HepG2 (cell line): ENCODE measurements around the gene UBXN2A. TPM values are rescaled to one million over a fixed set of nuclear protein-coding genes. Genes with fewer than 3 reads are reported as not detected.

Experiments
- FOXJ3 ChIP-seq: sonication (generic); formaldehyde crosslinking; IDR thresholded peaks from 2 replicates; pipeline ENCODE4 v1.4.0; 2020; ENCODE audit warnings: missing genetic modification reagents, mild to moderate bottlenecking, borderline replicate concordance
- NRL ChIP-seq: sonication (generic); formaldehyde crosslinking; IDR thresholded peaks from 2 replicates; pipeline ENCODE4 v1.5.0; 2020; ENCODE audit warnings: missing genetic modification reagents, mild to moderate bottlenecking, moderate library complexity, borderline replicate concordance
- PLSCR1 ChIP-seq: sonication (generic); formaldehyde crosslinking; IDR thresholded peaks from 2 replicates; pipeline ENCODE4 v1.5.0; 2020; ENCODE audit warnings: missing genetic modification reagents, mild to moderate bottlenecking, borderline replicate concordance
- ZNF101 ChIP-seq: sonication (generic); formaldehyde crosslinking; IDR thresholded peaks from 2 replicates; pipeline ENCODE4 v1.4.0; 2020; ENCODE audit warnings: mild to moderate bottlenecking, low read depth, missing genetic modification reagents, borderline replicate concordance
- ZNF264 ChIP-seq: sonication (generic); formaldehyde crosslinking; IDR thresholded peaks from 2 replicates; pipeline ENCODE4 v1.4.0; 2020; ENCODE audit warnings: missing genetic modification reagents
- ZNF605 ChIP-seq: sonication (generic); formaldehyde crosslinking; IDR thresholded peaks from 2 replicates; pipeline ENCODE4 v1.8.0; 2022; ENCODE audit warnings: mild to moderate bottlenecking, missing genetic modification reagents
- ZNF703 ChIP-seq: sonication (generic); formaldehyde crosslinking; IDR thresholded peaks from 2 replicates; pipeline ENCODE4 v1.5.1; 2020; ENCODE audit warnings: missing genetic modification reagents, mild to moderate bottlenecking, moderate library complexity, borderline replicate concordance
- ZNF782 ChIP-seq: sonication (generic); formaldehyde crosslinking; IDR thresholded peaks from 2 replicates; pipeline ENCODE4 v1.4.0; 2020; ENCODE audit warnings: missing genetic modification reagents, mild to moderate bottlenecking, borderline replicate concordance
- polyA plus RNA-seq, 8 experiments: library from polyadenylated mRNA; depleted of rRNA in 3 of 8; stranded (reverse) in 7 of 8; unstranded in 1 of 8; fragments of >200 nt; fragmentation: Illumina TruSeq in 4 of 8; extraction: Trizol in 4 of 8; gene quantifications; 2 replicates each; pipeline versions ENCODE4 v1.2.1 to v1.2.3, GENCODE V29; 2011 to 2016; ENCODE audit warnings: low read depth in 4 of 8, missing spikeins in 1 of 8, mixed read lengths in 1 of 8; ENCODE audit not compliant: insufficient read depth in 1 of 8
- total RNA-seq, 5 experiments: library from RNA; depleted of rRNA; stranded (reverse); fragments of >200 nt; fragmentation: Illumina TruSeq; extraction: Trizol; gene quantifications; 2 replicates each; pipeline ENCODE4 v1.2.3, GENCODE V29; 2016; ENCODE audit warnings: low read depth in 1 of 5
- TF ChIP-seq, protein P1 (sequence below): sonication (generic); formaldehyde crosslinking; IDR thresholded peaks from 2 replicates; pipeline ENCODE4 v1.4.0; 2020; ENCODE audit warnings: missing genetic modification reagents, mild to moderate bottlenecking, borderline replicate concordance

The UBXN2A gene
- total and polyA plus RNA-seq, 2 of the 13 experiments (the other 11 are each of a cell fraction or from before 2014, with no cell fraction given): 8.3 to 20.9 TPM

DNA sequence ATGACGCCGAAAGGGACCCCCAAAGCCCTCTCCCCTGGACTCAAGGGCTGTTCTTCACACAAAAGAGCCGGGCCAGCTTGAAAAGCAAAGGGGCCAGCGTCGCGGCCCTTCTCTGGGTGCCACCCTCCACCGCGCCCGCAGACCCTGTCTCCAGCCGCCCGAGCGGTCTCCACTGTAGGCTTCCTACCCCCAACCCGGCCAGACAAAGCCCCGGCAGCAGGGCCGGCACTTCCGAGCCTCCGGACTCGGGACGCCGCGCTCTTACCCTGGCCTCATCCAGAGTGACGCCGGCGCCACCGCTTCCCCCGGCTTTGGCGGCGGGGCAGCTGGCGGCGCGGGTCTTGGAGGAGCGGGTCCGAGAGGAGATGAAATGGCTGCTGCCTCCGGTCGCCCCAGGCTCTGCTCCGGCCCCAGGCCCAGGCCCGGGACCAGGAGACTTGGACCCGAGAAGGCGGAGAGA lies 13.9 kb upstream of the UBXN2A start (continued):
- TF ChIP-seq, protein P1, sequence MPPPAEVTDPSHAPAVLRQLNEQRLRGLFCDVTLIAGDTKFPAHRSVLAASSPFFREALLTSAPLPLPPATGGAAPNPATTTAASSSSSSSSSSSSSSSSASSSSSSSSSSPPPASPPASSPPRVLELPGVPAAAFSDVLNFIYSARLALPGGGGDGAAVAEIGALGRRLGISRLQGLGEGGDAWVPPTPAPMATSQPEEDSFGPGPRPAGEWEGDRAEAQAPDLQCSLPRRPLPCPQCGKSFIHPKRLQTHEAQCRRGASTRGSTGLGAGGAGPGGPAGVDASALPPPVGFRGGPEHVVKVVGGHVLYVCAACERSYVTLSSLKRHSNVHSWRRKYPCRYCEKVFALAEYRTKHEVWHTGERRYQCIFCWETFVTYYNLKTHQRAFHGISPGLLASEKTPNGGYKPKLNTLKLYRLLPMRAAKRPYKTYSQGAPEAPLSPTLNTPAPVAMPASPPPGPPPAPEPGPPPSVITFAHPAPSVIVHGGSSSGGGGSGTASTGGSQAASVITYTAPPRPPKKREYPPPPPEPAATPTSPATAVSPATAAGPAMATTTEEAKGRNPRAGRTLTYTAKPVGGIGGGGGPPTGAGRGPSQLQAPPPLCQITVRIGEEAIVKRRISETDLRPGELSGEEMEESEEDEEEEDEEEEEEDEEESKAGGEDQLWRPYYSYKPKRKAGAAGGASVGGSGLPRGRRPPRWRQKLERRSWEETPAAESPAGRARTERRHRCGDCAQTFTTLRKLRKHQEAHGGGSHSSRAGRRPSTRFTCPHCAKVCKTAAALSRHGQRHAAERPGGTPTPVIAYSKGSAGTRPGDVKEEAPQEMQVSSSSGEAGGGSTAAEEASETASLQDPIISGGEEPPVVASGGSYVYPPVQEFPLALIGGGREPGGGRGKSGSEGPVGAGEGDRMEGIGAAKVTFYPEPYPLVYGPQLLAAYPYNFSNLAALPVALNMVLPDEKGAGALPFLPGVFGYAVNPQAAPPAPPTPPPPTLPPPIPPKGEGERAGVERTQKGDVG (CRISPR knock-in tag): 0 out of 2 replicates have a peak, but pooled peaks have one; percentile 18
- TF ChIP-seq ZNF264 (CRISPR knock-in tag) (0 out of 2 replicates have a peak, but pooled peaks have one; percentile 23), FOXJ3 (no peak), PLSCR1 (CRISPR knock-in tag) (peak; percentile 91; the same call in 1 of the 2 replicates), ZNF101 (peak; percentile 15; the same call in 1 of the 2 replicates), NRL (peak; percentile 91; the same call in 1 of the 2 replicates), ZNF782 (CRISPR knock-in tag) (no peak), ZNF703 (CRISPR knock-in tag) (0 out of 2 replicates have a peak, but pooled peaks have one; percentile 95), ZNF605 (CRISPR knock-in tag) (peak; percentile 8; the same call in 1 of the 2 replicates)
- TF ChIP-seq, all 625 proteins: peak for 67
